NAMALWA (cell line): ENCODE results near the gene IGF2BP2.

Experiments
- DNase-seq: peaks from one replicate; pipeline ENCODE4 v3.0.0-alpha.2; 2015; ENCODE audit warnings: low spot score

Gene IGF2BP2

DNA sequence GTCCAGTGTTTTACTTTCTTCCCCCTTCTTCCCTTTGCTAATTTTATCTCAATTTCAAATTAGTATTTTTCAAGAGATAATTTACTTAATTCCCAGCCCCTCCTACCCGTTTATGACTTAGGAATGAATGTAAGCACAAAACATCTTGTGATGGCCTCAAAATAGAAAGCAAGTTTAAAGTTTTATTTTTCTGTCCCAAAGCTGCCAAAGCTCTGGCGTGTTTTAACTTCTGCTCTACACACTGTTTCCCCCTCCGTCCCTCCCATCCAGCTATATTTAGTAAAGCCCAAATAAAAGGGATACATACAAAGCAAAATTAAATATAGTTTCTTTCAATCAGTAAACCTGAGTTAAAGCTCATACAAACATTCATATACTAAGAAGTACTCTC lies 59.9 kb downstream of the IGF2BP2 start:
- DNase-seq: no peak

DNA sequence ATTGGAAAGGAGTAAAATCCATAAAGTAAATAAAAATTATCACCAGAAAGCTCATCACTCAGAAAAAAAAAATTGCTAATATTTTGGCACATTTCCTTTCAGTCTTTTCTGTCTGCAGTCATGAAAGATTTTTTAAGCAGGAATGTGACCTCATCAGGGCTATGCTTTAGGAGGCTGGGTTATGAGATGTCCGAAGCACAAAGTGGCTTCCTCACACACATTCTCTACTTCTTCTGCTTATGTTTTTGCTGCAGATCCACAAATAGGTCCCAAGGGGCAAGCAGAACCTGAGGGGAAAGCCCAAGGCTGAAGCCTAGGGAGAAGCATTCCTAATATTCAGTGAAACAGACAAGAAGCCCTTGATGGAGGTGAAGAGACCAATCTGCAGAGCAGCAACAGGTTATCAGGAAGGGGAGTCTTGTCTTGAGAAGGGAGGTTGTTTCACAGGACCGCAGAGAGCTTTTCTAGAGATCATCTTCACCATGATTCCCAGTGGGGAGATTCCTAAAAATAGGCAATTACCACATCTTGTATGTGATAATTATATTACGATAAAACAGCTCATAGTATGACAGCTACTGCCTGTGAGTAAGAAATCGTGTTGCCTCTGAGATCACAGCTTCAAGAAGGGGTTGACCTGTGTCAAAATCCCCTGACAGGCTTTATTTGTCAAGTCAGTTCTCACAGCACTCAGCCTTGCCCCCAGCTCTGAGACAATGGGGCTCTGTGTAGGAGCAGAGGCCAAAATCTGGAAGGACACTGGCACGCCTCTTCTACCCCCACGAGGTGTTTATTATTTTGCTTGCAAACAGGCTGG lies 60.5 kb downstream of the IGF2BP2 start:
- DNase-seq: no peak

DNA sequence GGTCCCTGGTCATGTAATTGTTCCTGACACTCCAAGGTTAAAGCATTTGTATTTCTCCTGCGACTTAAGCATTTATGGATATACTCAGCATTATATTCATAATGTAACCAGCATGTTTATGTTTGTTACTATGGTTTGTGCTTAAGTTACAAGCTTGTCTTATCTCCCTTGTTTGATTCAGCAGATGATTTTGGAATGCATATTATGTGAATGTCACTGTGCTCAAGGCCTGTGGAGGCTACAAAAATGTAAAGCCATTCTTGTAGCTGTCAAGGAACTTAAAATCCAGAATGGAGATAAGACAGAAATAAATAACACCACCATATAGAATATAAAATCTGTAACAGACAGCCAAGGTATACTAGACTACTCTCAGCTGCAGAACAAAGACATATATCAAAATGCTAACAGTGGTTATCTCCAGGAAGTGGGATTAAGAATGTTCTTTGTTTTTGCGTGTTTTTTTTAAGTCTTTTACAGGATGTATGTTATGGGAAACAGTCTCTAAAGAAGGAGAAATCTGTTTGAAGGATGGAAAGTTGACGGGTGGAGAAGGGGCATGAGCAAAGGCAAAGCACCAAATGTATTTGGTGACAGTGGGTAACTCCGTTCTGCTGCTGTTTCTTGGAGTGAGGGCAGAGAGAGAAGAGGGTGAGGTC lies 61.4 kb downstream of the IGF2BP2 start:
- DNase-seq: no peak

DNA sequence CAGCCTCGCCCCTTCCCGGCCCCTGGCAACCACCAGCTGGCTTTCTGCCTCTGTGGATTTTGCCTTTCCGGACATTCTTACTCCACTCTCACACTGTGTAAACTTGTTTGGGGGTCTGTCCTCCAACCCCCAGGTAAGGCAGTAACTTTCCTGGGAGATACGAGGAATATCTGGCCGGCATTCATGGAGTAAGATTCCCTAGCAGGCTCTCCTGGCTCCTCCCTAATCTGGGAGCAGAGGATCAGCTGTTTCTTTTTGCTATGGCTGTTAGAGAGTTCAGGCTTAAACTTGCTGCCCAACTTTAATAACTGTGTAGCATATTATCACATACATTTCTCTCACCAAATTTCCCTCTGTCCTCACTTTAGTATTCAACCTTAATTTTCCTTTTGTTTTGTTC lies 64.3 kb downstream of the IGF2BP2 start:
- no peak for DNase-seq

DNA sequence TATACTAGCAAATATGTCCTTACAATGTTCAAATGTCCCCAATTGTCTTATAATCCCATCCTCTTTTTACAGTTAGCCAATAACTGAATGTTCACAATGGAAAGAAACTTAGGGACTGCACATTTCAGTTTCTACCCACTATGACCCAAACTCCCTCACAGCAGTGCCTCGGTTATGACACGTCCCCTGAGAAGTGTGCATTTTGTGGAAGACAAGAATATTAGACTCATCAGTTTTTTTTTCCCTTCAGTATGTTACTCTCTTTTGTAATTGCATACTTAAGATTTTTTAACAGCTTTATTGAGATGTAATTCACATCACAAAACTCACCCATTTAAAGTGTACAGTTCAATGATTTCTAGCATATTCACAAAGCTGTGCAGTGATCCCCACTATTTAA lies 64.8 kb downstream of the IGF2BP2 start:
- no peak for DNase-seq

DNA sequence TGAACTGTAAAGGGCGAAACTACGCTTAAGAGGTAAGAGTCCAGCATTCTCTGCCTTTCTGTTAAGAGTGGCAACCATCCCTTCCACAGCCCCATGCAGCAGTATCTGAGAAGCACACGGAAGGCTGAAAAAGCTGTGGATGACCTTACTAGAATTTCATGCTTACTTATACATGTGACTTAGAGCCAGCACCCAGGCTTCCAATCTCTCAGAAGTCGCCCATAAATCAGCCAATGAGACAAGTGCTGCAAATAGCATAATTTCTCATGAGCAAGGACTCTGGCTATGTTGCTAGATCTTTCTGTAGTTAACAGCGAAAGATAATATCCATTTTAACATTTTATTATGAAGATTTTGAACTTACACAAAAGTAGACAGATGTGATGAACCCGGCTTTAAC lies 65.3 kb downstream of the IGF2BP2 start:
- DNase-seq: no peak

DNA sequence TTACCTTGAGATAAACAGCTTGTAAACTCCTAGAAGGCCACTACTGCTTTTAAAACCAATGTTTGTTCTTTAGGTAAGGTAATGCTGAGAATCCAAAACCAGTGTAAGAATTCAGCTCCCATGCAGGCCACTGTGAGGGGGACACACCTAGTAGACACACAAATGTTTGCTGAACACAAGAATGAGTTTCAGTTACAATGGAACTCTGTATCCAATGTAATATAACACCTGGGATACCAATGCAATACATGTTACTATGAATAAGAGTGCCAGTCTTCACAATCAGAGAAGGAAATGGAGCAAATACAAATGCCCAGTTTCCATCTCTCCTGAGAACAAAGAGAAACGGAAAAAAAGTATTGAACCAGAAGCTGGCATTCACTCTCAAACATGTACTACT lies 65.9 kb downstream of the IGF2BP2 start:
- DNase-seq: no peak

DNA sequence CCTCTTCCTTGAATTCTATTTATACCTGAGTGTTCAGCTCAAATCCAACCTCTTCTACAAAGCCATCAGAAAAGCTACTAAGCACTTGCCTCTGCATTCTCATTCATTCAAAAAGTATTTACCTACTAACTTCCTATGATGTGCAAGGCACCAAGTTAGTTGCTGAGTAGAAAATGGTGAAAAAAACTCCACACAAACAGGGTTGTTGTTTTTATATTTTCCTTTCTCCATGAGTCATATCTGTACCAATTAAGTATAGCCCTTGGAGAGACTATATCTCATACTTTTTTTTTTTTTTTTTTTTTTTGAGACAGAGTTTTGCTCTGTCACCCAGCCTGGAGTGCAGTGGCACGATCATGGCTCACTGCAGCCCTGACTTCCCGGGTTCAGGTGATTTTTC lies 67.7 kb downstream of the IGF2BP2 start:
- no peak for DNase-seq

DNA sequence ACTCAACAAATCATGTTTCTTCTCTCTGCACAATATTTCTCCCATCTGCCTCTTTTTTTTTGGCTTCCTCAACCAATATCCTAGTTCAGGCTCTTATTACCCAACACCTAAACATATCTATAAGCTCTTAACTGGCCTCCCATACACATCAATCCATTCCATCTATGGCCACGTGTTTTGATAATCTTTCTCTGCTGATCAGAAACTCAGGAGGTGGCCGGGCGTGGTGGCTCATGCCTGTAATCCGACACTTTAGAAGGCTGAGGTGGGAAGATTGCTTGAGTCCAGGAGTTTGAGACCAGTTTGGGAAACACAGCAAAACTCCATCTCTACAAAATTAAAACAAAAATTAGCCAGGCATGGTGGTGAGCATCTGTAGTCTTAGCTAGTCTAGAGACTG lies 68.4 kb downstream of the IGF2BP2 start:
- DNase-seq: no peak

DNA sequence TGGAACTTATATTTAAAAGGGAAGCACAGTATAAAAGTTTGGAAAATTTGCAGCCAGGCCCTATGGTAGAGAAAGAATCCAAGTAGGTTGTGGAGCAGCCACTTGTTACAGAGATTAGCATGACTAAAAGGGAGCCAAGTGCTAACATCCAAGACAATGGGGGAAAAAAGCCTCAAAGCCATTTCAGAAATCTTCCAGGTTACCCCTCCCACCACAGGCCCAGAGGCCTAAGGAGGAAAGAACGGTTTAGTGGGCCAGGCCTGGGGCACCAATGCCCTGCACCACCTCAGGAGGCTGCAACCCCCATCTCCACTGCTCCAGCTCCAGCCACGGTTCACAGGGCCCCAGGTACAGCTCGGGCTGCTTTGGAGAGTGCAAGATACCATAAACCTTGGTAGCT lies 69.9 kb downstream of the IGF2BP2 start:
- DNase-seq: no peak

DNA sequence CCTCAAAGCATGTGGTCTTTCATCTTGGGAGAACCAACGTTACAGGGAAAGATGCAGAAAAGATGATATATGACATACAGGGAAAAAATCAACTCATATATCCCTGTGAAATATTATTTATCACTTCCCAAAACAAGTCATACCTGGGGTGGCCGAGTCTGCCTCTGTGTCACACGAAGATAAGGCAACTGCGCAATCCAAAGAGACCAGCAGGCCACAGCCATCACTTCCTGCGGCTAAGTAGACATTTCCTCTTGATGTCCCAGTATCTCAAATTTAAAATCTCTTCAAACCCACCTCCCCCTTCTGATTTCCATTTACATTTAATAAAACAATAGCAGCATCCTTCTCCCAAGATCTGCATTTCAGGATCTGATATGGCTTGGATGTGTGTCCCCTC lies 71.5 kb downstream of the IGF2BP2 start:
- no peak for DNase-seq

DNA sequence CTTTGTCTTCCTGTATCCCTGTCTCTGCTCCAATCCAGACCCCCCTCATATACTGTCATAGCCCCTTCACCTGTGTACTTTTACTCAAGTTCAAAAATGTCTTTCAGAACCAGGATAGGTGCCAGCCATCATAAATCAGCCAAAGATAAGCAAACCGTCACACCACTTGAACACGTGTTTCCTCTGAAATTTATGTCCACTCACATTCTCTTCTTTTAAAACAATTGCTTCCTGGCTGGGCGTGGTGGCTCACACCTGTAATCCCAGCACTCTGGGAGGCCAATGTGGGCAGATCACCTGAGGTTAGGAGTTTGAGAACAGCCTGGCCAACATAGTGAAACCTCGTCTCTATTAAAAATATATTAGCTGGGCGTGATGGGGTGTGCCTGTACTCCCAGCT lies 74.1 kb downstream of the IGF2BP2 start:
- no peak for DNase-seq

DNA sequence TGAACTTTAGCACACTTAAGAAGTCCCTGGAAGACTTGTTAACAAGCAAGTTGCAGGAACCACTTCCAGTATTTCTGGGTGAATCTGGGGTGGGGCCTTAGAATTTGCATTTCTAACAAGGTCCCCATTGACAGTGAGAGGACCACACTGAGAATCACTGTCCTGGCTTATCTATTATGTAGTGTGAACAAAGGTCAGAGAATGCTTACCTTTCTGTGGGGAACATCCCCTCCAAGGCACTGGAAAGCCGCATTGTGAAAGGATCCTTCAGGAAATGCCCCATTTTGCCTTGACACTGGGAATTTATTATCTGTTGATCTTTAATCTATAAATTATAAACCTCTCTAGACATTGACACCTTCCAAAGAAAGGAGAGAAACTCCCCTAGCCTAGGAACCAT lies 74.8 kb downstream of the IGF2BP2 start:
- no peak for DNase-seq

DNA sequence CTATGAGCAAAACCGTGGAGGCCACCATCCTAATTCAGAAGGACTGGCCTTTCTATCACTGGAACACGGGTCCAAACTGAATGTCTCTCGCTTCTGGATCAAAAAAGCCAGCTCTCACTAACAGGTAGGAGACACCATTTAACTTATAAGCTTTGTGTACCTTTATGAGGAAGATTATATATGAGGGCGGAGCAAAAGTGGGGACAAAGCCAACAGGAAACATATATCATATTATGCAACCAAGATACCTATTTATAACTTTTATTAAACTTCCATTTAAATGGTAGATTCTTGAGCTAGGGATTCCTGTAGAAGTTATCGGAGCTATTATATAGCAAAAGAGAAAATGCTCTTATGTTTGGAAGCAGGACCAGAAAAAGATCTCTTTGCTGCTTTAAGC lies 78.4 kb downstream of the IGF2BP2 start:
- DNase-seq: peak; percentile 22

DNA sequence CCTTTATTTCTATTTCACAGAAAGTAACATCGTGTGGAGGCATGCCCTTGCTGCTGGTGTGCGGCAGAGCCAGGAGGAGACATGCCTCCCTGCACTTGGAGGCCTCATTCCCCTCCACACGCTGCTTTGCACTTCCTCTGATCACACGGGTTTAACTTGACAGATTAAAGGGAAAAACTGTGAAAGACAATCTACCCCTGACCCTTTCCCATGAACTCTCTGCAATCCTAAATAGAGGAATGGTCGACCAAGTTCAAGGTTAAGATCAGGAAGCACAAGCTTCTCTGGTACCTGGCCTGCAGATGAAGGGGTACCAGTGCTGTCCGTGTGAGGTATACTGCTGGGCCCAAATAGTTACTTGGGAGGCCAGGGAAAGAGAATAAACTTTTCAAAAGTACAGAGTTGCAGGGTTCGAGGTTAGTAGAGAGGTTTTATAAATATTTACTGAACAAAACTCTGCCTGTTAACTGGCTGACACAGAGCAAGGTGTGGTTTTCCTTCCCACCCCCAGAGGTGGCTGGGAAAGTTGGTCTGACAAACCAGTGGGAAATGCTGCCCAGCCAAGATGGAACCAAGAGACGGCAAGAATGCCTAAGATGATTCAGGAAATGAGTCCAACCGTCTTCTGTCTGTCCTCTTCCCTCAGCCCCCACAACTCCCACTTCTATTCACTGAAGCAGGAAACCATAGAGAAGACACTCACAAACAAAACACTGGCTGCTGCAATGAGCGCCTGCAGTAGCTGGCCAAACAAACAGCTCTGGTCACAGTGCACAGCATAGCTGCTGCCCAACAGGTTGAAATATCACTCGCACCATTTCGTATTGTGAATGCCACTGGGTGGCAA lies 79.6 kb downstream of the IGF2BP2 start:
- DNase-seq: peak; percentile 59

DNA sequence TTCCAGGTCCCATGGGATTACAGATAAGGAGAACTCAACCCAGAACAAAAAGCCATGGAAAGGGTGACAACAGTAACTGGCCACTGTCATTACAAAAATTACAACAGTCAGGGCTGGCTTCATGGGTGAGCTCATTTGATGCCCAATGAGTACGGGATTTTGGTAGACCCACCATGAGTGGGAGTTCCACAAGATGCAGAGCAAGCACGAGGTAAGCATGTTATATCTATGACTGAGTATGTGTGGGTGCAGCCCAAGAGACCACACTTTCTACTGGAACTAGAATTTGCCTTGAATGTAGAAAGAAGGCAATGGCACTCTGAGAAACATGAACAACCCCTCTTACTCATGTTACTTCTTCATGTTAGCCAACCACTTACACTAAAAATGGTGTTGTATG lies 83.3 kb downstream of the IGF2BP2 start:
- no peak for DNase-seq

DNA sequence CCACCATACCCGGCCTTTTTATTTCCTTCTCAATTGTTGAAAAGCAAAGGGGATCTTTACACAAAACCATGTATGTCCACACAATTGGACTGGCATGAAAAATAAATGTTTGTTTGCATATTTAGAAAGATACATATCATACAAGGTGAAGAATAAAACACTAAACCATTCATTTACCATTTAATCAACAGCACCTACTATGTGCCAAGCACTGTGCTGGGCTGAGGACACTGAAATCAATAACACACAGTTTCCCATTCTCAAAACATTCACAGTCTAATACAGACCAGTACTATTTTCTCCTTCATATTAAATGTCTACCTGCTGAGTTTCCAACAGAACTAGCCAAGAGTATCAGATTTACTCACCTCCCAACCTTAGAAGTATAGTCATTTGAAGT lies 84.7 kb downstream of the IGF2BP2 start:
- no peak for DNase-seq

DNA sequence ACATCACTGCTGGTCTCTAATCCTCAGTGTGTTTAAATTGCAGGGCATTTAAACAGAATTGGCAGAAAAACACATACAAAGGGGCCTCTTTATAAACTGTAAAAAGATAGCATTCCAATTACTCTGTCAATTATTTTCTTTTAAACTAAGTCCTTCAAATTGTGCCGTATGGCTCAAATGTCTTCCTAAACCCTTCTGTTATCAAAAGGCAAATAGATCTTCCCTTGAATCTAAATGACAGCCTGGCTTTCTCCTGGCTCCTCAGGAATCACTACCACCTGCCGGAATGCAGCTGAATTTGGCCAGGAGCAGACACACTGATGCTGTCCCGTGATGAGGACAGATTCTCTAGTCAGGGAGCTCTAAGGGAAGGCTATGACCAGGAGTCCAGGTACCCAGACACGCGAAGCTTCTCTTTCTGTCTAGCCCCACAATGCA lies 85.6 kb downstream of the IGF2BP2 start:
- DNase-seq: no peak

DNA sequence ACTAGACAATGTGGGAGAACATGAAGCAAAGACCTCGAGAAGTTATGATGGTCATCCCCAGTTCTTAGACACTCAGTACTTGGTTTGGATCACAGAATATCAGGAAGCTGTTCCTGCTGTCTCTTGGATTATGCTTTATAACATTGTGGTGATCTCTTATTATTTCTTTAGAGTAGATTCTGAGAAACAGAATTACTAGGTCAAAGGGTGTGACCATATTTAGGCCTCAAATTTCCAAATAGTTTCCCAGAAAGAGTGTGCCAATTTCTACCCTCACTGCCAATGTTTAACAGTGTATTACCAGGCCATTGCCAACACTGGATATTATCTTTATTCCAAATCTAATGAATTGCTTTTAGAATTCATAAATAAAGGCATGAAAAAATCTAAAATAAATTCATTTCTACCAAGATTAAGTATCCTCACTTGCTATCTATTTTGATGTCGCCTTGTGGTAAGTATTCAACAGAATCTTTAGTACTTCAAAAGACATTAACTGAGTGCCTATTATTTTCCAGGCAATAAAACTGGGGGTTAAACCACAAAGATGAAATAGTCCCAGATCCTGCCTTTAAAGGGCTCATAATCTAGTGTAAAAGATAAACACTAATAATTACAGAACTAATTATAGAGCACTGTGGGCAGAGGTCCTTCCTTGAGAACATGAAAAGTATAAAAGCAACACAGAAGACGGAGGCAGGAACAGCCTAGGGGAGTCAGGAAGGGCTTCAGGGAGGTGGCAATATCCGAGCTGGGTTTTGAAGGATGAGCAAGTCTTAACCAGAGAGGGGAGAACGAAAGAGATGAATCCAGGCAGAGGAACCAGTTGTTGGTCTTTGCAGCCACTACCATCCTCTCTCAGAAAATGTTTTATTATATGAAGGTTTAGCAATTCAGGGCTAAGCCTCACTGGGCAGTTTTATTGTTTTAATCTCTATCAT lies 86.8 kb downstream of the IGF2BP2 start:
- no peak for DNase-seq

DNA sequence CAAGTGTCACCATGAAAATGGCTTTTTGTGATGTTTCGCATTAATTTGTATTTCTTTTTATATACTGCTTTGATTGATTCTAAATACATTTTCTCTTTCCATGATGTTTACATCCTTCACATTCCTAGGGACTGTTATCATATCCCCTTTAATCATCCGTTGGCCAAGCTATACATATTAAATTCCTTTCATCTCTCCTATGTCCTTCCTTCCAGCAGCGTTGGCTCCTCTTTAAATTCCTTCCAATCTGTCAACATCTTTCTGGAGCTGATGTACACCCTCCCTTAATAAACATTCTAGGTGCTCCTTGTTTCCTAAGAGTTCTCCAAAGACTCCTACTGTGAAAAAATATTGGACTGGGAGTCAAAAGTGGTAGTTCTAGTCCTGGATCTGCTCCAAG lies 87.8 kb downstream of the IGF2BP2 start:
- DNase-seq: no peak

DNA sequence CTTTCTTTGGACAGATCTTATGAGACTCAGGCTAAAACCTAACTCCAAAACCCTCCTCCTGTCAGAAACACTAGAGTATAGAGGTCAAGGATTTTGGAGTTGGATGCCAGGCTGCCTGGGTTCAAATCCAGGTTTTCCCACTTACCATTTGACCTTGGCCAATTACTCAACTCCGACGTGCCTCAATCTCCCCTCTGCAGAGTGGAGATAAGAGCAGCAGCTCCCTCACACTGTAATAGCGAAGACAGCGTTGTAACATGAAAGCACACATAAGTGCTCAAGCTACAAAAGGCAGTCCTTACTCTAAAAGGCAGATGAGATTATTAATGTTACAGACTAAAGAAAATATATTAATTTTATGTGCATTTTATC lies 90.1 kb downstream of the IGF2BP2 start:
- no peak for DNase-seq
